SK-N-SH treated with all-trans-retinoic acid at 6 μM for 48 hours (cell line): ENCODE results near the gene ZNF423.

Experiments
- ATAC-seq: fragments of 200-7000 bp; cut with Tn5 transposase; 3 replicates; pipeline ENCODE4 v1.9.1; 2020; ENCODE audit warnings: mild to moderate bottlenecking, moderate library complexity
- ARNTL ChIP-seq: fragments of 450-650 bp; formaldehyde crosslinking; IDR thresholded peaks from 2 replicates; pipeline ENCODE4 v1.5.0; 2020; ENCODE audit warnings: low read depth, mild to moderate bottlenecking, moderate library complexity, borderline replicate concordance
- BACH2 ChIP-seq: fragments of 250-450 bp; sonication (Bioruptor Pico); IDR thresholded peaks from 2 replicates; pipeline ENCODE4 v1.9.0; 2021; ENCODE audit warnings: mild to moderate bottlenecking, borderline replicate concordance
- CSDC2 ChIP-seq: fragments of 250-450 bp; sonication (Bioruptor Pico); IDR thresholded peaks from 2 replicates; pipeline ENCODE4 v1.5.0; 2020; ENCODE audit warnings: mild to moderate bottlenecking, moderate library complexity
- ESRRG ChIP-seq: fragments of 250-450 bp; sonication (Bioruptor Pico); IDR thresholded peaks from 2 replicates; pipeline ENCODE4 v1.6.1; 2021; ENCODE audit warnings: mild to moderate bottlenecking
- GLIS3 ChIP-seq: fragments of 250-450 bp; sonication (Bioruptor Pico); IDR thresholded peaks from 2 replicates; pipeline ENCODE4 v1.5.0; 2020; ENCODE audit warnings: mild to moderate bottlenecking, moderate library complexity
- ISL1 ChIP-seq: fragments of 250-450 bp; sonication (Bioruptor Pico); IDR thresholded peaks from 2 replicates; pipeline ENCODE4 v2.1.2; 2022; ENCODE audit warnings: mild to moderate bottlenecking, moderate library complexity
- OSR1 ChIP-seq: fragments of 250-450 bp; sonication (Bioruptor Pico); IDR thresholded peaks from 2 replicates; pipeline ENCODE4 v1.8.0; 2022; ENCODE audit warnings: moderate library complexity, mild to moderate bottlenecking, inconsistent platforms
- PPARA ChIP-seq: fragments of 250-450 bp; sonication (Bioruptor Pico); IDR thresholded peaks from 2 replicates; pipeline ENCODE4 v1.5.0; 2020; ENCODE audit warnings: mild to moderate bottlenecking, borderline replicate concordance
- RARB ChIP-seq: fragments of 250-450 bp; sonication (Bioruptor Pico); IDR thresholded peaks from 2 replicates; pipeline ENCODE4 v1.8.0; 2021; ENCODE audit warnings: mild to moderate bottlenecking, moderate library complexity
- SNAI2 ChIP-seq: fragments of 250-450 bp; sonication (Bioruptor Pico); IDR thresholded peaks from 2 replicates; pipeline ENCODE4 v1.5.0; 2020; ENCODE audit warnings: mild to moderate bottlenecking, moderate library complexity
- TCF4 ChIP-seq: fragments of 250-450 bp; sonication (Bioruptor Pico); IDR thresholded peaks from 2 replicates; pipeline ENCODE4 v1.8.0; 2021; ENCODE audit warnings: mild to moderate bottlenecking, moderate library complexity, borderline replicate concordance
- TOX ChIP-seq: fragments of 250-450 bp; sonication (Bioruptor Pico); IDR thresholded peaks from 2 replicates; pipeline ENCODE4 v1.8.0; 2021; ENCODE audit warnings: mild to moderate bottlenecking, moderate library complexity, borderline replicate concordance
- ZC3H10 ChIP-seq: fragments of 250-450 bp; sonication (Bioruptor Pico); IDR thresholded peaks from 2 replicates; pipeline ENCODE4 v1.5.1; 2021; ENCODE audit warnings: mild to moderate bottlenecking, moderate library complexity
- ZFP3 ChIP-seq: fragments of 250-450 bp; sonication (Bioruptor Pico); IDR thresholded peaks from 2 replicates; pipeline ENCODE4 v1.5.0; 2020; ENCODE audit warnings: mild to moderate bottlenecking, moderate library complexity
- ZFP30 ChIP-seq: fragments of 450-650 bp; formaldehyde crosslinking; IDR thresholded peaks from 2 replicates; pipeline ENCODE4 v1.5.0; 2022; ENCODE audit warnings: mild to moderate bottlenecking, moderate library complexity
- ZNF565 ChIP-seq: fragments of 450-650 bp; formaldehyde crosslinking; conservative IDR thresholded peaks from 2 replicates; pipeline ENCODE4 v1.5.0; 2020; ENCODE audit warnings: low read depth, mild to moderate bottlenecking, moderate library complexity
- ZNF70 ChIP-seq: fragments of 450-650 bp; formaldehyde crosslinking; IDR thresholded peaks from 2 replicates; pipeline ENCODE4 v1.5.0; 2020; ENCODE audit warnings: mild to moderate bottlenecking, moderate library complexity
- ZNF8 ChIP-seq: fragments of 450-650 bp; formaldehyde crosslinking; IDR thresholded peaks from 2 replicates; pipeline ENCODE4 v1.5.0; 2020; ENCODE audit warnings: mild to moderate bottlenecking, moderate library complexity
- TF ChIP-seq, protein P1 (sequence below): fragments of 250-450 bp; sonication (Bioruptor Pico); IDR thresholded peaks from 2 replicates; pipeline ENCODE4 v1.8.0; 2021; ENCODE audit warnings: low read depth, mild to moderate bottlenecking, moderate library complexity, borderline replicate concordance
- TF ChIP-seq, protein P2 (sequence below): fragments of 250-450 bp; sonication (Bioruptor Pico); IDR thresholded peaks from 2 replicates; pipeline ENCODE4 v1.8.0; 2020; ENCODE audit warnings: mild to moderate bottlenecking, moderate library complexity, borderline replicate concordance
- TF ChIP-seq, protein P3 (sequence below): fragments of 250-450 bp; sonication (Bioruptor Pico); IDR thresholded peaks from 2 replicates; pipeline ENCODE4 v1.5.1; 2021; ENCODE audit warnings: mild to moderate bottlenecking, moderate library complexity
- TF ChIP-seq, protein P4 (sequence below): fragments of 250-450 bp; sonication (Bioruptor Pico); IDR thresholded peaks from 2 replicates; pipeline ENCODE4 v1.5.0; 2020; ENCODE audit warnings: mild to moderate bottlenecking, moderate library complexity

ZNF423 gene

DNA sequence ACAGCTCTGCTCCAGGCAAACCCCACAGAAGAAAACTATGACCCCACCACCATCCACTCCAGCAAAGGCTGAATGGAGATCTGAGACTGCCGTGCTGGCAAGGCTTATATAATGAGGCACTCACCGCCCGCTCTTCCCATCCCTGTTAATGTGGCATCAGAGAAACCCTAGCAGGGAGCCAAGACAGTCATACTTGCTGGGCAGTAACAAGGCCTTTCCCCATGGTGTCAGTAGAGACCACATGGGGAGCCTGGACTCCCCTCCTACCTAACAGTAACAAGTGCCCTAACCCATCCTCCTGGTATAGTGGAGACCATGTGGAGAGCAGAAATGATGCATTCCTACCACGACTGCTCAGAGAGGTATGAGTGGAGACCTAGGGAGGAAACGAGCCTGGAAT is 247.1 kb downstream of the ZNF423 start (continued):
- TF ChIP-seq, protein P1, sequence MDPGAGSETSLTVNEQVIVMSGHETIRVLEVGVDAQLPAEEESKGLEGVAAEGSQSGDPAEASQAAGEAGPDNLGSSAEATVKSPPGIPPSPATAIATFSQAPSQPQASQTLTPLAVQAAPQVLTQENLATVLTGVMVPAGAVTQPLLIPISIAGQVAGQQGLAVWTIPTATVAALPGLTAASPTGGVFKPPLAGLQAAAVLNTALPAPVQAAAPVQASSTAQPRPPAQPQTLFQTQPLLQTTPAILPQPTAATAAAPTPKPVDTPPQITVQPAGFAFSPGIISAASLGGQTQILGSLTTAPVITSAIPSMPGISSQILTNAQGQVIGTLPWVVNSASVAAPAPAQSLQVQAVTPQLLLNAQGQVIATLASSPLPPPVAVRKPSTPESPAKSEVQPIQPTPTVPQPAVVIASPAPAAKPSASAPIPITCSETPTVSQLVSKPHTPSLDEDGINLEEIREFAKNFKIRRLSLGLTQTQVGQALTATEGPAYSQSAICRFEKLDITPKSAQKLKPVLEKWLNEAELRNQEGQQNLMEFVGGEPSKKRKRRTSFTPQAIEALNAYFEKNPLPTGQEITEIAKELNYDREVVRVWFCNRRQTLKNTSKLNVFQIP: no peak
- TF ChIP-seq TOX (no peak), ZNF8 (CRISPR knock-in tag) (no peak), ZNF565 (CRISPR knock-in tag) (no peak)

DNA sequence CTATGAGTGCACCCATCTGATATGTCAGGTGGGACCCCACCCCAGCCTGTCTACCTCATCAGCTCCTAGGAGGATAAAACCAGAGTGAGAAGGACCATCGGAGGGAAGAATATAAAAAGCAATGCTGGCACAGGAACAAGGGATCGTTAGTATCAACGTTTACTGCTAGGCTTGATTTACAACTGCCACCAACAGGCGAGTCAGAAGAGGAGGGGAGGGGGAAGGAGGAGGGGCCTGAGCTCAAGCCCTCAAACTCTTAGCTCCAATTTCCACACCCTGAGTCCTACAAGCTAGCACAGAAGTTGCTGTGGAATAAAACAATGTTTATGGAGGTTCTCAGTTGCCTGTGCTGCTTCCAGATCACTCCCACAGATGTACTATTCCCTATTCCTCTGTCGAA is 247.8 kb downstream of the ZNF423 start:
- no peak for TF ChIP-seq ZNF70
- TF ChIP-seq PPARA (CRISPR knock-in tag): no peak
- TF ChIP-seq, protein P2, sequence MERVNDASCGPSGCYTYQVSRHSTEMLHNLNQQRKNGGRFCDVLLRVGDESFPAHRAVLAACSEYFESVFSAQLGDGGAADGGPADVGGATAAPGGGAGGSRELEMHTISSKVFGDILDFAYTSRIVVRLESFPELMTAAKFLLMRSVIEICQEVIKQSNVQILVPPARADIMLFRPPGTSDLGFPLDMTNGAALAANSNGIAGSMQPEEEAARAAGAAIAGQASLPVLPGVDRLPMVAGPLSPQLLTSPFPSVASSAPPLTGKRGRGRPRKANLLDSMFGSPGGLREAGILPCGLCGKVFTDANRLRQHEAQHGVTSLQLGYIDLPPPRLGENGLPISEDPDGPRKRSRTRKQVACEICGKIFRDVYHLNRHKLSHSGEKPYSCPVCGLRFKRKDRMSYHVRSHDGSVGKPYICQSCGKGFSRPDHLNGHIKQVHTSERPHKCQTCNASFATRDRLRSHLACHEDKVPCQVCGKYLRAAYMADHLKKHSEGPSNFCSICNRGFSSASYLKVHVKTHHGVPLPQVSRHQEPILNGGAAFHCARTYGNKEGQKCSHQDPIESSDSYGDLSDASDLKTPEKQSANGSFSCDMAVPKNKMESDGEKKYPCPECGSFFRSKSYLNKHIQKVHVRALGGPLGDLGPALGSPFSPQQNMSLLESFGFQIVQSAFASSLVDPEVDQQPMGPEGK (CRISPR knock-in tag): no peak
- no peak for TF ChIP-seq ZNF565 (CRISPR knock-in tag)
- no peak for TF ChIP-seq ISL1 (CRISPR knock-in tag)
- TF ChIP-seq ZC3H10 (CRISPR knock-in tag): no peak
- TF ChIP-seq, protein P3, sequence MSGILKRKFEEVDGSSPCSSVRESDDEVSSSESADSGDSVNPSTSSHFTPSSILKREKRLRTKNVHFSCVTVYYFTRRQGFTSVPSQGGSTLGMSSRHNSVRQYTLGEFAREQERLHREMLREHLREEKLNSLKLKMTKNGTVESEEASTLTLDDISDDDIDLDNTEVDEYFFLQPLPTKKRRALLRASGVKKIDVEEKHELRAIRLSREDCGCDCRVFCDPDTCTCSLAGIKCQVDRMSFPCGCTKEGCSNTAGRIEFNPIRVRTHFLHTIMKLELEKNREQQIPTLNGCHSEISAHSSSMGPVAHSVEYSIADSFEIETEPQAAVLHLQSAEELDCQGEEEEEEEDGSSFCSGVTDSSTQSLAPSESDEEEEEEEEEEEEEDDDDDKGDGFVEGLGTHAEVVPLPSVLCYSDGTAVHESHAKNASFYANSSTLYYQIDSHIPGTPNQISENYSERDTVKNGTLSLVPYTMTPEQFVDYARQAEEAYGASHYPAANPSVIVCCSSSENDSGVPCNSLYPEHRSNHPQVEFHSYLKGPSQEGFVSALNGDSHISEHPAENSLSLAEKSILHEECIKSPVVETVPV (CRISPR knock-in tag): no peak
- TF ChIP-seq TCF4 (CRISPR knock-in tag): no peak
- TF ChIP-seq SNAI2 (CRISPR knock-in tag): no peak
- TF ChIP-seq, protein P4, sequence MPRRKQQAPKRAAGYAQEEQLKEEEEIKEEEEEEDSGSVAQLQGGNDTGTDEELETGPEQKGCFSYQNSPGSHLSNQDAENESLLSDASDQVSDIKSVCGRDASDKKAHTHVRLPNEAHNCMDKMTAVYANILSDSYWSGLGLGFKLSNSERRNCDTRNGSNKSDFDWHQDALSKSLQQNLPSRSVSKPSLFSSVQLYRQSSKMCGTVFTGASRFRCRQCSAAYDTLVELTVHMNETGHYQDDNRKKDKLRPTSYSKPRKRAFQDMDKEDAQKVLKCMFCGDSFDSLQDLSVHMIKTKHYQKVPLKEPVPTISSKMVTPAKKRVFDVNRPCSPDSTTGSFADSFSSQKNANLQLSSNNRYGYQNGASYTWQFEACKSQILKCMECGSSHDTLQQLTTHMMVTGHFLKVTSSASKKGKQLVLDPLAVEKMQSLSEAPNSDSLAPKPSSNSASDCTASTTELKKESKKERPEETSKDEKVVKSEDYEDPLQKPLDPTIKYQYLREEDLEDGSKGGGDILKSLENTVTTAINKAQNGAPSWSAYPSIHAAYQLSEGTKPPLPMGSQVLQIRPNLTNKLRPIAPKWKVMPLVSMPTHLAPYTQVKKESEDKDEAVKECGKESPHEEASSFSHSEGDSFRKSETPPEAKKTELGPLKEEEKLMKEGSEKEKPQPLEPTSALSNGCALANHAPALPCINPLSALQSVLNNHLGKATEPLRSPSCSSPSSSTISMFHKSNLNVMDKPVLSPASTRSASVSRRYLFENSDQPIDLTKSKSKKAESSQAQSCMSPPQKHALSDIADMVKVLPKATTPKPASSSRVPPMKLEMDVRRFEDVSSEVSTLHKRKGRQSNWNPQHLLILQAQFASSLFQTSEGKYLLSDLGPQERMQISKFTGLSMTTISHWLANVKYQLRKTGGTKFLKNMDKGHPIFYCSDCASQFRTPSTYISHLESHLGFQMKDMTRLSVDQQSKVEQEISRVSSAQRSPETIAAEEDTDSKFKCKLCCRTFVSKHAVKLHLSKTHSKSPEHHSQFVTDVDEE (CRISPR knock-in tag): no peak
- TF ChIP-seq BACH2: no peak
- TF ChIP-seq ESRRG (CRISPR knock-in tag): no peak
- no peak for TF ChIP-seq CSDC2 (CRISPR knock-in tag)
- no peak for TF ChIP-seq ARNTL
- no peak for TF ChIP-seq OSR1 (CRISPR knock-in tag)
- TF ChIP-seq, protein P1: no peak
- TF ChIP-seq ZFP30: no peak
- no peak for ATAC-seq

DNA sequence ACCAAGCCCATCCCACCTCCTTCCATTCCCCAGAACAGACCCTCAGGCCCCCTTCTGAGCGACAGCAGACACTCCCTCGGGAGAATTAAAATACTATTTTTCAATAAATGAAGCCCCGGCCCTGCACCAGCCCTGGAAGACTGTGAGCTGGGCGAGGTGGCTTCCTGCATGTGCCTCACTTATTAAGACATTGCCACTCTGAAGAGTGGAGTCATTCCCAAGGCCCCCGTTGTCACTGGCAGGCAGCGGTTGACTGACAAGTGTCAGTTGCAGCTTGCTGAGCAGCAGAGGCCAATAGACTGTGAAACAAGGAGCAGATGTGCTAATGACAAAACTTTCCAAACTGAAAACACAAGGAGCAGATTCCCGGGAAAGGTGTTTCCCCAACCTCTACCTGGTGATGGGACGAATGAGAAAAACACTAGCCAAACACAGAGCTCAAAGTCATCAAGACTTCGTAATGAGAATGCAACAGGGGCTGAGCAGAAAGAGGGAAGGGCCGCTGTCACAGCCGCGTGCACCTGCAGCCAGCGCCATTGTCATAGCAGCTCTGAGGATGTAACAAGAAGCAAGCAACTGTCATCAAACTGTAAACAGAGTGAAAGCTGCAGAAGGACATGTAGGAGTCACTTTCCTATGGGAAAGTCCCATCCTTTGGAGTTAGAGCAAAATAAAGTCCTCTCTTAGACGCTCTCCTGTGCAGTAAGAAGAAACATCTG is 250.2 kb downstream of the ZNF423 start:
- TF ChIP-seq ZFP3 (CRISPR knock-in tag) (no peak), PPARA (CRISPR knock-in tag) (no peak), ZNF565 (CRISPR knock-in tag) (no peak), RARB (no peak), ZFP30 (no peak), CSDC2 (CRISPR knock-in tag) (no peak), ISL1 (CRISPR knock-in tag) (no peak), ZNF70 (no peak), TOX (no peak), OSR1 (CRISPR knock-in tag) (no peak), TCF4 (CRISPR knock-in tag) (no peak), ARNTL (no peak), BACH2 (no peak), GLIS3 (CRISPR knock-in tag) (no peak), SNAI2 (CRISPR knock-in tag) (no peak), ZC3H10 (CRISPR knock-in tag) (no peak), ZNF8 (CRISPR knock-in tag) (no peak)
- TF ChIP-seq, protein P2 (CRISPR knock-in tag): no peak
- TF ChIP-seq, protein P1: no peak
- no peak for ATAC-seq
